Smooth muscle cell (in vitro differentiated cells): ENCODE measurements around the gene NFYC. TPM values are rescaled to one million over a fixed set of nuclear protein-coding genes. Genes with fewer than 3 reads are reported as not detected.

ENCODE experiments used
- DNase-seq: peaks from one replicate; lab custom pipeline; 2025; ENCODE audit not compliant: unreplicated experiment; lab: John Stamatoyannopoulos, UW
- H2AFZ ChIP-seq: fragments of 200-600 bp; sonication (generic); 2 replicates; pipeline ENCODE4 v1.6.0; 2016; ENCODE audit warnings: antibody characterized with exemption, low read depth, mild to moderate bottlenecking
- H3F3A ChIP-seq: fragments of 200-600 bp; sonication (generic); 2 replicates; pipeline ENCODE4 v1.6.0; 2017; ENCODE audit warnings: antibody characterized with exemption, low read depth
- H3K27ac ChIP-seq: fragments of 200-600 bp; sonication (generic); 2 replicates; pipeline ENCODE4 v1.5.1; 2016; ENCODE audit warnings: low read depth, mild to moderate bottlenecking
- H3K27me3 ChIP-seq: fragments of 200-600 bp; sonication (generic); 2 replicates; pipeline ENCODE4 v1.6.1; 2016; ENCODE audit warnings: low read depth, mild to moderate bottlenecking
- H3K36me3 ChIP-seq: fragments of 200-600 bp; sonication (generic); 2 replicates; pipeline ENCODE4 v1.5.1; 2016; ENCODE audit warnings: low read depth
- H3K4me1 ChIP-seq: fragments of 200-600 bp; sonication (generic); 2 replicates; pipeline ENCODE4 v1.5.1; 2016; ENCODE audit warnings: low read depth
- H3K4me2 ChIP-seq: fragments of 200-600 bp; sonication (generic); 2 replicates; pipeline ENCODE4 v1.6.0; 2016; ENCODE audit warnings: mild to moderate bottlenecking
- H3K4me3 ChIP-seq: fragments of 200-600 bp; sonication (generic); 2 replicates; pipeline ENCODE4 v1.5.1; 2016; ENCODE audit warnings: mild to moderate bottlenecking
- H3K79me2 ChIP-seq: fragments of 200-600 bp; sonication (generic); 2 replicates; pipeline ENCODE4 v1.6.0; 2016; ENCODE audit warnings: low read depth, mild to moderate bottlenecking
- H3K9ac ChIP-seq: fragments of 200-600 bp; sonication (generic); 2 replicates; pipeline ENCODE4 v1.6.0; 2016; ENCODE audit warnings: low read depth
- H3K9me3 ChIP-seq: fragments of 200-600 bp; sonication (generic); replicated peaks from 2 replicates; pipeline ENCODE4 v1.5.1; 2016; ENCODE audit warnings: low read depth
- H4K20me1 ChIP-seq: fragments of 200-600 bp; sonication (generic); 2 replicates; pipeline ENCODE4 v1.6.0; 2016; ENCODE audit warnings: low read depth
- WGBS: methylation state at CpG from one replicate; pipeline ENCODE4 v1.1.7; 2016; ENCODE audit warnings: low lambda C conversion rate; 5-methylcytosine and 5-hydroxymethylcytosine counted together
- polyA plus RNA-seq: library from polyadenylated mRNA; unstranded; fragments of >200 nt; fragmentation: Nextera tagmentation; extraction: Ambion mirVana; gene quantifications from 2 replicates; pipeline ENCODE4 v1.2.1, GENCODE V29; 2016
- total RNA-seq: library from RNA; depleted of rRNA; stranded (reverse); fragments of >200 nt; gene quantifications from 2 replicates; pipeline ENCODE4 v1.2.3, GENCODE V29; 2014
- TF ChIP-seq, protein P1 (sequence below): fragments of 200-600 bp; sonication (generic); IDR thresholded peaks from 2 replicates; pipeline ENCODE4 v1.5.1; 2017; ENCODE audit warnings: borderline replicate concordance, mild to moderate bottlenecking, antibody characterized with exemption; ENCODE audit not compliant: insufficient read depth, poor library complexity, severe bottlenecking

NFYC gene
- total and polyA plus RNA-seq, 2 experiments from 2014 or later: 18.1 to 28.6 TPM

DNA sequence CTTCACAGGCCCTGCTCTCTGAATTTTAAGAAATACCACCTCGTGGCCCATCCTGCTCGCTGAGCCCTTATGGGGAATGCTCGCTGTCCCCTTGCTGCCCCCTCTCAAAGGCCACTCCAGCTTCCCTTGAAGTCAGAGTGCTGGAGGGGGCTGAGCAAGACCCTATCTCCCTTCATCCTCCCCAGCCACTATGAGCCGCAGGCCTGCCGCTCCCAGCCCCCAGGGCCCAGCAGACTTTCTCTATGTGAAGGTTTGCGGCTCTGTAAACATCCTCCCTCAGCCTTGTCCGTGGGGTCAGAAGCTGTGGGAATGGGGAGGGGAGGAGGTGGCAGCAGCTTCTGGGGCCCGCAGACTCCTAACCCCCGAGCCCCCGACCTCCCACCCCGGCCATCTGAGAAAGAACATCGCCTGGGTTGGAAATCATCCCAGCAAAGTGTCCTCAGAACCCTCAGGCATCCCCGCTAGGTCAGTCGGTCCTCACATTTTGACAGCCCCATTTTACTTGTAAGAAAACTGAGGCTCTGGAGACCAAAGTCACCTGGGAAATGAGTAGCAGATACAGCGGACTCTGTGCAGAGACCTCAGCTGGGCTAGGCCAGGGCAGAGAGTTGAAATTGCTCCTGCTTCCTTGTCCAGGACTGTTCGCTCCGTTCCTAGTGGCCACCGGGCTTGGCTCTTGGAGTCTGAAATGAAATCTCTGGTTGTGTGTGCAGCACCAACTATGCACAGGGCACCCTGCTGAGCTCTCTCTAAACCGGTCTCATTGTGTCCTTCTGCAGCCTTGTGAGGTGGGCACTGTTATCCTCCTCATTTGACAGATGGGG is 96.4 kb downstream of the NFYC start:
- no peak for DNase-seq
- H3K4me1 ChIP-seq: peaks cover 5% of the 10 kb centered on the region
- no peaks in the 10 kb centered on the region for H3F3A ChIP-seq
- no peak overlapping the region for H3K4me2 ChIP-seq
- no peak overlapping the region for H2AFZ ChIP-seq
- H3K4me3 ChIP-seq: no peak overlapping the region
- H3K36me3 ChIP-seq: no peaks in the 10 kb centered on the region
- WGBS: 83% methylated on average over 19 of the region's 19 CpGs
- H3K79me2 ChIP-seq: no peaks in the 10 kb centered on the region
- H4K20me1 ChIP-seq: no peaks in the 10 kb centered on the region
- TF ChIP-seq, protein P1, sequence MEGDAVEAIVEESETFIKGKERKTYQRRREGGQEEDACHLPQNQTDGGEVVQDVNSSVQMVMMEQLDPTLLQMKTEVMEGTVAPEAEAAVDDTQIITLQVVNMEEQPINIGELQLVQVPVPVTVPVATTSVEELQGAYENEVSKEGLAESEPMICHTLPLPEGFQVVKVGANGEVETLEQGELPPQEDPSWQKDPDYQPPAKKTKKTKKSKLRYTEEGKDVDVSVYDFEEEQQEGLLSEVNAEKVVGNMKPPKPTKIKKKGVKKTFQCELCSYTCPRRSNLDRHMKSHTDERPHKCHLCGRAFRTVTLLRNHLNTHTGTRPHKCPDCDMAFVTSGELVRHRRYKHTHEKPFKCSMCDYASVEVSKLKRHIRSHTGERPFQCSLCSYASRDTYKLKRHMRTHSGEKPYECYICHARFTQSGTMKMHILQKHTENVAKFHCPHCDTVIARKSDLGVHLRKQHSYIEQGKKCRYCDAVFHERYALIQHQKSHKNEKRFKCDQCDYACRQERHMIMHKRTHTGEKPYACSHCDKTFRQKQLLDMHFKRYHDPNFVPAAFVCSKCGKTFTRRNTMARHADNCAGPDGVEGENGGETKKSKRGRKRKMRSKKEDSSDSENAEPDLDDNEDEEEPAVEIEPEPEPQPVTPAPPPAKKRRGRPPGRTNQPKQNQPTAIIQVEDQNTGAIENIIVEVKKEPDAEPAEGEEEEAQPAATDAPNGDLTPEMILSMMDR: no peak
- H3K27me3 ChIP-seq: peaks cover 28% of the 10 kb centered on the region
- H3K27ac ChIP-seq: no peak overlapping the region
- no peaks in the 10 kb centered on the region for H3K9me3 ChIP-seq
- H3K9ac ChIP-seq: no peak overlapping the region

DNA sequence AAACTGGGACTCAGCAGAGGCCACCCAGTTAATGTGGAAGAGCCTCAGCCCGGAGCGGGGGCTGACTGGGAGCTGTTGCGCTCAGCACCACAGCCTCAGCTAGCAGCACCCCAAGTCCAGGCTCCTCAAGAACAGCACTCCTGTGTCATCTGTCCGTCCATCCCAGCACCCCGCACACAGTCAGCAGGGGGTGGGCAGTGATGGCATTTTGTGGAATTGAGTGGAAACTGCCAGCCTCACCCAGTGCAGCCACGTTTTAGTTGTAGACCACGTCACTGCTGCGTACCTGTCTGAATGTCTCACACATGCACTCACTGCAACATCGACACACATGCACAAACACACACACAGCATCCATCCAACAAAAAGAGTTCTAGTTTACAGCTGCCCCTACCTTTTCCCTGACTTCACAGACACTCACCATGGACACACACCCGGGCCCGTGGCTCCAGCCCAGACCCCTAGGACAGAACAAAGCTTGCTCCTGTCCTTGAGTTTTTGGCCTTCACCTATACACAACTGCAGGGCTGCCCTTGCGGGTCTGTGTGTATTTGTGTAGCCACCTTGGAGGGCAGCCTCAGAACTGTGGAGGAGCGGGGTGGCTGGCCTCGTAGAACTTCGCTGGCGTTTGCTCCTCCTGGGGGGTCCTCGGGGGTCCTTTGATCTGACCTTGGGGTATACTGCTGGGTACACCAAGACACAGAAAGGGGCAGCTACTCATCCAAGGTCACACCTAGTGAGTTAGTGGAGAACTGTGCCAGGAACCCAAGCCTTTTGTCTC is 97.2 kb downstream of the NFYC start:
- Histone ChIP-seq H3K27ac (no peak overlapping the region), H3K27me3 (peaks cover 24% of the 10 kb centered on the region), H4K20me1 (no peaks in the 10 kb centered on the region), H3K36me3 (no peaks in the 10 kb centered on the region), H3K4me3 (no peak overlapping the region), H3F3A (no peaks in the 10 kb centered on the region), H2AFZ (no peak overlapping the region), H3K4me1 (no peaks in the 10 kb centered on the region), H3K79me2 (no peaks in the 10 kb centered on the region), H3K9ac (no peak overlapping the region), H3K9me3 (no peaks in the 10 kb centered on the region), H3K4me2 (no peak overlapping the region)
- TF ChIP-seq, protein P1: no peak
- 94% methylated on average over 17 of the region's 17 CpGs for WGBS
- DNase-seq: no peak

DNA sequence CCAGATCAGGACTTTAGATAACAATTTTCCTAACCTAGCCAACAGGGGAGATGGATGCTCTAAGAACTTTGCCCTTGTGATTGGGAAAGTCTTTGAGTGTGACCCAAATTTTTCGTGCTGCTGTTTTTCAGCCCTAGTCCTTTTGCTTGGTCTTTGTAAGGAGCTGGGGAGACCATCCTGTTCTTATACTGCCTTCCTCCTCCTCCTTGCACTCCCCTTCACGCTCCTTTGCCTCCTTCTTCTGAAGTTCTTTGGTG is 97.8 kb downstream of the NFYC start:
- Histone ChIP-seq H2AFZ (no peak overlapping the region), H3K27ac (no peak overlapping the region), H3K36me3 (no peaks in the 10 kb centered on the region), H3K9me3 (no peaks in the 10 kb centered on the region), H3F3A (no peaks in the 10 kb centered on the region), H3K9ac (no peak overlapping the region), H3K79me2 (no peaks in the 10 kb centered on the region), H3K4me2 (no peak overlapping the region), H3K4me3 (no peak overlapping the region), H3K27me3 (peaks cover 27% of the 10 kb centered on the region), H3K4me1 (no peaks in the 10 kb centered on the region), H4K20me1 (no peaks in the 10 kb centered on the region)
- TF ChIP-seq, protein P1: no peak
- whole genome bisulfite sequencing: 95% methylated on average over 2 of the region's 2 CpGs
- DNase-seq: no peak
